Measurements from ENCODE around the gene HOXA6. TPM values are rescaled to one million over a fixed set of nuclear protein-coding genes. Genes with fewer than 3 reads are reported as not detected.

Gene HOXA6
- total RNA-seq, 1 donor from 2014 or later: not detected

- Mint-ChIP-seq H3K27me3 (ENCODE audit: insufficient read depth, low read depth) (peaks cover 91% of the 10 kb centered on the region), H3K4me3 (no peak overlapping the region), H3K4me1 (no peaks in the 10 kb centered on the region), H3K36me3 (no peaks in the 10 kb centered on the region), H3K9me3 (no peaks in the 10 kb centered on the region), H3K27ac (no peak overlapping the region)
- no peak overlapping the region for H2AFZ ChIP-seq (replicated peaks)
- no peak overlapping the region for H3K27ac ChIP-seq
- H4K20me1 ChIP-seq (ENCODE audit: low read depth): peaks cover 93% of the 10 kb centered on the region
- no peaks in the 10 kb centered on the region for H3K79me2 ChIP-seq (ENCODE audit: low read depth)
- no peak overlapping the region for H3K4me2 ChIP-seq
- no peaks in the 10 kb centered on the region for H3K9me3 ChIP-seq (ENCODE audit: low read depth)
- H3K4me3 ChIP-seq: no peak overlapping the region
- peak; percentile 50 for DNase-seq (ENCODE audit: low spot score)
- TF ChIP-seq EZH2 (IDR thresholded peaks at IDR 0.05): peak; percentile 100
- TF ChIP-seq, protein P1, sequence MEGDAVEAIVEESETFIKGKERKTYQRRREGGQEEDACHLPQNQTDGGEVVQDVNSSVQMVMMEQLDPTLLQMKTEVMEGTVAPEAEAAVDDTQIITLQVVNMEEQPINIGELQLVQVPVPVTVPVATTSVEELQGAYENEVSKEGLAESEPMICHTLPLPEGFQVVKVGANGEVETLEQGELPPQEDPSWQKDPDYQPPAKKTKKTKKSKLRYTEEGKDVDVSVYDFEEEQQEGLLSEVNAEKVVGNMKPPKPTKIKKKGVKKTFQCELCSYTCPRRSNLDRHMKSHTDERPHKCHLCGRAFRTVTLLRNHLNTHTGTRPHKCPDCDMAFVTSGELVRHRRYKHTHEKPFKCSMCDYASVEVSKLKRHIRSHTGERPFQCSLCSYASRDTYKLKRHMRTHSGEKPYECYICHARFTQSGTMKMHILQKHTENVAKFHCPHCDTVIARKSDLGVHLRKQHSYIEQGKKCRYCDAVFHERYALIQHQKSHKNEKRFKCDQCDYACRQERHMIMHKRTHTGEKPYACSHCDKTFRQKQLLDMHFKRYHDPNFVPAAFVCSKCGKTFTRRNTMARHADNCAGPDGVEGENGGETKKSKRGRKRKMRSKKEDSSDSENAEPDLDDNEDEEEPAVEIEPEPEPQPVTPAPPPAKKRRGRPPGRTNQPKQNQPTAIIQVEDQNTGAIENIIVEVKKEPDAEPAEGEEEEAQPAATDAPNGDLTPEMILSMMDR (IDR thresholded peaks at IDR 0.05): no peak
- TF ChIP-seq EZH2phosphoT487 (IDR thresholded peaks at IDR 0.05): peak; percentile 99
- no peak overlapping the region for H3K9ac ChIP-seq
- no peaks in the 10 kb centered on the region for H3K4me1 ChIP-seq
- peaks cover 100% of the 10 kb centered on the region for H3K27me3 ChIP-seq
- peaks cover 13% of the 10 kb centered on the region for H3F3A ChIP-seq (ENCODE audit: low read depth)
- no peaks in the 10 kb centered on the region for H3K36me3 ChIP-seq
Measured at GRCh38 chr7:27115221-27116026, 32.1 kb downstream of the HOXA6 start.

DNA sequence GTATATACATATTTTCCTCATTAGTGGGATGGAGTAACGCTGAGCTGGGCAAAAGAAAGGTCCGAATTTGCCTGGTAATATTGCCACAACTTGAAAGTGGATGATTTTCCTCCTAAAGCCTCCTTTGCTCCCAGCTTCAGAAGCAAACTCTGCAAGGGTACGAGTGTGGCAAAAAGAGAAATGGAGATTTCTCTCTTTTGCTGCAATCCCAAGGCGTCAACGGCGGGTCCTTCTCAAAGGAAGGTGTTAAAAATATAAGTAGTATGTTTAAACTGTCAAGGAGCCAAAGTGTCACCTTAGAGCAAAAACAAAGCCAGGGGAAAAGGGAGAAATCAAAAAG lies 32.7 kb downstream of the HOXA6 start:
- no peaks in the 10 kb centered on the region for H3K9me3 Mint-ChIP-seq
- Histone ChIP-seq H3K9ac (no peak overlapping the region), H3K9me3 (ENCODE audit: low read depth) (no peaks in the 10 kb centered on the region), H3K4me1 (no peaks in the 10 kb centered on the region), H2AFZ (replicated peaks) (no peak overlapping the region), H3K4me3 (no peak overlapping the region), H3F3A (ENCODE audit: low read depth) (peaks cover 13% of the 10 kb centered on the region), H3K36me3 (no peaks in the 10 kb centered on the region), H3K27ac (no peak overlapping the region), H4K20me1 (ENCODE audit: low read depth) (peaks cover 94% of the 10 kb centered on the region), H3K79me2 (ENCODE audit: low read depth) (no peaks in the 10 kb centered on the region), H3K4me2 (no peak overlapping the region), H3K27me3 (peaks cover 100% of the 10 kb centered on the region)
- H3K4me3 Mint-ChIP-seq: no peak overlapping the region
- H3K27me3 Mint-ChIP-seq (ENCODE audit: insufficient read depth, low read depth): peaks cover 90% of the 10 kb centered on the region
- DNase-seq (ENCODE audit: low spot score): no peak
- no peaks in the 10 kb centered on the region for H3K36me3 Mint-ChIP-seq
- no peaks in the 10 kb centered on the region for H3K4me1 Mint-ChIP-seq
- TF ChIP-seq, protein P1 (IDR thresholded peaks at IDR 0.05): no peak
- no peak for TF ChIP-seq EZH2phosphoT487 (IDR thresholded peaks at IDR 0.05)
- peak; percentile 78 for TF ChIP-seq EZH2 (IDR thresholded peaks at IDR 0.05)
- no peak overlapping the region for H3K27ac Mint-ChIP-seq

GRCh38 chr7:27113991-27114769 lies 33.4 kb downstream of the HOXA6 start:
- TF ChIP-seq EZH2 (IDR thresholded peaks at IDR 0.05) (no peak), EZH2phosphoT487 (IDR thresholded peaks at IDR 0.05) (no peak)
- TF ChIP-seq, protein P1 (IDR thresholded peaks at IDR 0.05): no peak
- H3K79me2 ChIP-seq (ENCODE audit: low read depth): no peaks in the 10 kb centered on the region
- no peak for DNase-seq (ENCODE audit: low spot score)
- no peak overlapping the region for H3K27ac ChIP-seq
- no peak overlapping the region for H3K9ac ChIP-seq
- peaks cover 90% of the 10 kb centered on the region for H3K27me3 Mint-ChIP-seq (ENCODE audit: insufficient read depth, low read depth)
- H3K4me3 Mint-ChIP-seq: no peak overlapping the region
- H2AFZ ChIP-seq (replicated peaks): no peak overlapping the region
- H4K20me1 ChIP-seq (ENCODE audit: low read depth): peaks cover 94% of the 10 kb centered on the region
- H3K27ac Mint-ChIP-seq: no peak overlapping the region
- no peaks in the 10 kb centered on the region for H3K9me3 ChIP-seq (ENCODE audit: low read depth)
- H3K36me3 ChIP-seq: no peaks in the 10 kb centered on the region
- H3K9me3 Mint-ChIP-seq: peaks cover 3% of the 10 kb centered on the region
- no peak overlapping the region for H3K4me3 ChIP-seq
- H3K36me3 Mint-ChIP-seq: no peaks in the 10 kb centered on the region
- no peaks in the 10 kb centered on the region for H3K4me1 Mint-ChIP-seq
- no peak overlapping the region for H3K4me2 ChIP-seq
- peaks cover 100% of the 10 kb centered on the region for H3K27me3 ChIP-seq
- H3K4me1 ChIP-seq: no peaks in the 10 kb centered on the region
- peaks cover 13% of the 10 kb centered on the region for H3F3A ChIP-seq (ENCODE audit: low read depth)

Measured in neural progenitor cell (in vitro differentiated cells).